GM12874 (cell line): ENCODE measurements around the gene WASF2.

Experiments used
- TF ChIP-seq, protein P1 (sequence below): IDR thresholded peaks from 2 replicates; pipeline ENCODE4 v1.5.1; 2011; ENCODE audit warnings: low read depth, mild to moderate bottlenecking, control low read depth, low read length, moderate library complexity; ENCODE audit not compliant: insufficient read depth

WASF2 gene

DNA sequence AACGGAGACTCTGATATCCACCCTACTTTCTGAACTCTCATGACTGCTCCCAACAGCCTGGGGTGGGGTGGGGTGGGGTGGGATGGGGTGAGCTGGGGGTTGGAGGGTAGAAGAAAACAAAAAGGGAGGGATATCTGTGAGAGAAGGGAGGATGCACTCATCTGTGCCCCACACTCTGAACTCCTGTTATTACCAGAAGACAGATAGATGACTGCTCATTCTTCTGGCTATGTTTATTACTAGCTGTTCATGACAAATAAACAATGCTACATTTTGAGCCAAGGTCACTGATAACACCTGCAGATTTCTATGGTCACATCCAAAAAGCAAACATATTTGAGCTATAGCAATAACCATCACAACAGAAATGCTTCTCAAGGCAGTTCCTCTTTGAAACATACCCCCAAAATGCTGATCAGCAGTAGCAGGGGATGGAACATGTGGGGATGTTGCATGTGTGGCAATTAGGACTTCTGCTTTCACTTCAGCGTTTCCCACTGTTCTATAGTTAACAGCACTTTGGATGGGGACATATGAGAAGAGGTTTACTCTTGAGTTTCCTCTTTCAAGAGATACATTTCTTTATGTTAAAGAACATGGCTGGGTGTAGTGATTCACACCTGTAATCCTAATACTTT is 54.3 kb downstream of the WASF2 start:
- TF ChIP-seq, protein P1, sequence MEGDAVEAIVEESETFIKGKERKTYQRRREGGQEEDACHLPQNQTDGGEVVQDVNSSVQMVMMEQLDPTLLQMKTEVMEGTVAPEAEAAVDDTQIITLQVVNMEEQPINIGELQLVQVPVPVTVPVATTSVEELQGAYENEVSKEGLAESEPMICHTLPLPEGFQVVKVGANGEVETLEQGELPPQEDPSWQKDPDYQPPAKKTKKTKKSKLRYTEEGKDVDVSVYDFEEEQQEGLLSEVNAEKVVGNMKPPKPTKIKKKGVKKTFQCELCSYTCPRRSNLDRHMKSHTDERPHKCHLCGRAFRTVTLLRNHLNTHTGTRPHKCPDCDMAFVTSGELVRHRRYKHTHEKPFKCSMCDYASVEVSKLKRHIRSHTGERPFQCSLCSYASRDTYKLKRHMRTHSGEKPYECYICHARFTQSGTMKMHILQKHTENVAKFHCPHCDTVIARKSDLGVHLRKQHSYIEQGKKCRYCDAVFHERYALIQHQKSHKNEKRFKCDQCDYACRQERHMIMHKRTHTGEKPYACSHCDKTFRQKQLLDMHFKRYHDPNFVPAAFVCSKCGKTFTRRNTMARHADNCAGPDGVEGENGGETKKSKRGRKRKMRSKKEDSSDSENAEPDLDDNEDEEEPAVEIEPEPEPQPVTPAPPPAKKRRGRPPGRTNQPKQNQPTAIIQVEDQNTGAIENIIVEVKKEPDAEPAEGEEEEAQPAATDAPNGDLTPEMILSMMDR, result no peak

DNA sequence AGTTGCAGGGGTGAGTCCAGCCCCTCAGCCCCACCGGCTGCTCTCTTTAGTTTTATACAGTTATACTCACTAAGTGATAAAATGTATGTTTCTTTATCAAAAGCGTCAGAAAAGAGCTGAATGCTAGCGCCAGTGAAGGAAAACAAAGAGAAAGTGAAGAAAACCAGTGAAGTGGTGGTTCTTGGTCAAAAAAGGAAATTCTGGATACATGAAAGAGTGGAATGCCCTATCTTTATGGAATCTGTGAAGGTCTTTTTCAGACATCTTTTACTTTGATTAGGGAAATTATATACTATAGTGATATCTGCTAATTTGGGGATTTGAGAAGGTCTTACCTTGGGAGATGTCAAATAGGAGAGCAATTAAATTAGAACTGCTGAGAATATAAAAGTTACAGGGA is 56.3 kb downstream of the WASF2 start:
- TF ChIP-seq, protein P1, result no peak

DNA sequence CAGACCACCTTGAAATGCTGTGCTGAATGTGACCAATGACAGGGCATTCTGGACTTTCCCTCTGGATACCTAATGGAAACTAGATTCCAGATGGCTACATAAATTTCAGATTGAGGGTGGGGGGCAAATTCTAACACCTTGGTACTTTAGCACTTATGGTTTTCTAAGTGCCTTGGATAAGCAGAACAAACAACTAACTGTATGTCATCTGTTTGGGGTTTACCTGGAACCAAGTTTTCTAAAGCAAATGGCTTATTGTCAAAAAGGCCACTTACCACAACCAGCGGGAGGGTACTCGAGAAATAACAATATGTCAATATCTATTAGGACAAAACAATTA is 58.4 kb downstream of the WASF2 start:
- TF ChIP-seq, protein P1, result no peak

DNA sequence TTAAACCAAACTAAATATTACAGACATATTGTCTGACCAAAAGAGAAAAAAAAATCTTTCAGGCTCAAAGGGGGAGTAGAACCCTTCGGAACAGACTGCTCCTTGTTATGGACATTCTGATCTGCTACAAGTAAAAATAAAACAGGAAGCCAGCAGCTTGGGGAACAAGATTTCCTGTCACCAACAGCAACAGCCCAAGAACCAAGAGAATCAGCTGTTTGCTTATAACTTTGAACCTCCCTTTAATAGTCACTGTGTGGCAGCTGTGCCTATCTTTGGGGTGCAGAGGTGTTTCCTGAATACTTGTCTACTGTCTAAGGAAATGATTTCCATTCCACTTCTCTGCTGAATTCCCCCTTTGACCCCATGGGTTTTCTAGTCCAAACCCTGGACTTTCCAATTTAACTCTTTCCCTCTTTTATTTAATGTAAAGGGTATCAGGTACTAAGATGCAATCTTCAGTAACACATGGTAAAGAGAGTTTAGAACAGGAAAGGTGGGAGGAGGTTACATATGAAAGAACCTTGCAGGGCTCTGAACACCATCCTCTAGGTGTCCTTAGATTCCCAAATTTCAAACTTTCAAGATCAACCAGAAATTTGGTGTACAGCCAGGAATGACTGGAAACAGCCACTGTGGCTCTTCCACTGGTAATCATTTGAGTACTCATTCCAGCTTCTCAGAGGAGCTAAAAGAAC is 58.9 kb downstream of the WASF2 start:
- TF ChIP-seq, protein P1, result no peak

DNA sequence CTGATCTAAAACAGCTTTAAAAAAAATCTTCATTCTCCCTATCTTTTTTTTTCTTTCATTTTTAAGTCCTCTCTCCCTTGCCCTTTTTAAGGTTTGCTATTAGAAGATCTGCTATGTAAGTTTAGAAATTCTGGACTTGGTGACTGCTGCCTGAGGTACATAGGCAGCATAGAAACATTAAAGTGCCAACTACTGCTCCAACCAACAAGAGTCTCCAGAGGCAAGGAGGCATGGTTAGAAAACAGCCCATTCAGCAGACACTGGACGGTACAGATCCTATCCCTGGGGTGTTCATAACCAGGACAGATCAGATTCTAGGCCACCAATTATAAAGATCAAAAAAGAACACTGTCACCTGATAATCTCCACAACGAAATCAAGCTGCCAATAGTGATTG is 60.9 kb downstream of the WASF2 start:
- TF ChIP-seq, protein P1, result no peak

DNA sequence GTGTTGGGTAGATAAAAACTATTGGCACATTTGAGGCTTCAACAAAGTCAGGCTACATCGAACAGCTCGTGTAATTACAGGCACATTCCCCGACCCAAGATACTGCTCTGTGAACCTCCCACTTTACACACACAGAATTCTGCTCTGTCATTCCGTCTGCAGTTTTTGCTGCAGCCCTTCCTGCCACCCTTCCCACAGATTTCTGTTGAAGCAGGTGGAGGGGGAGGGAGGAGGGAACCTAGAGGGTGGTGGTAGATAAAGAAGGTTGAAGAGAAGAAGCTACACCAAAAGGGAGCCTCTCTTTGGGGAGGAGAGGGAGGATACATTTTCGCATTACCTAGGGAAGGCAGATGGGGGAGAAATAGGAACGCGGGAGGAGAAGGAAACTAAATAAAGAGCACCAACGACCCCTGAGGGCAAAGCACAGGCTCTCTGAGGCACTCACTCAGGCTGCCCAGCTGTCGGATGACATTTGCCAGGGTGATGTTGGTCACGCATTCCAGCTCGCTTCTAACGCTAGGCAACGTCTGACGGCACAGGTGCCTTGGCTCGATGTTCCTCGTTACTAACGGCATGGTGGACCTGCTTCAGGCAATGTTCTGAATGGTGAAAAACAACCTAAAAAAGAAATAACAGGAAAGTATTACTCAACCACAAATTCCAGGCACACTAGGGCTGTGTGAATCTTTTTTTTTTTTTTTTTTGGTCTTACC is 61.5 kb downstream of the WASF2 start:
- TF ChIP-seq, protein P1, result no peak

DNA sequence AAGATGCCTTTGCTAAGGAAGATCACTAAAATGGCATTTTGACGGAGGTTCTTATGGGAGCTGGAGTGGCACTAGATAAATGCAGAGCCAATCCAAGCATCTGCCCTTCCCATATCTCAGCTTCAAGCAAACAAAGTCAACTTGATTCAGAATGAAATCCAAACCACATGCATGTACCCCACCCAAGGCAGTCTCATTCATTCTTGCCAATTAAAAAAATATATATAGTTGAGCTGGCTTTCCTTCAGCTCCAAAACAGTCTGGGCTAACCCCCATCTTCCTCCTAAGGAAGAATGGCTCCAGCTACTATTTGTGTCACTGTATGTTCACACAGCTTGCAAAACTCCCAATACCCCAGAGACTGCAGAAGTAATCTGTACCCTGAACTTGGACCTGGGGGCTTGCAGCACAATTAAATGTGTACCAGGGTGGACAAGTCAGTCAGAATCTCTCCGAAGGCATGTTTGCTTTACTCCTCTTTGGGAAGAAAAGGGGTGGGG is 62.1 kb downstream of the WASF2 start:
- TF ChIP-seq, protein P1, result no peak
